PC-9 (cell line): ENCODE measurements around the gene SNAPC3. TPM values are rescaled to one million over a fixed set of nuclear protein-coding genes. Genes with fewer than 3 reads are reported as not detected.

Experiments
- BruUV-seq: library from RNA; stranded (reverse); fragments of 400-500 nt; replicated peaks from 2 replicates; lab custom pipeline; 2021; lab: Mats Ljungman, UMichigan
- CTCF ChIA-PET: fragments of 300-600 bp; sonication (Branson Sonifier 250); formaldehyde crosslinking; loops from one replicate; lab custom pipeline; 2022; ENCODE audit warnings: antibody characterized with exemption; lab: Charles Lee
- POLR2A ChIA-PET: fragments of 300-600 bp; sonication (Branson Sonifier 250); formaldehyde crosslinking; loops from one replicate; lab custom pipeline; 2022; ENCODE audit warnings: antibody characterized with exemption; ENCODE audit not compliant: unreplicated experiment; lab: Charles Lee
- DNase-seq, 2 experiments: peaks; one replicate each; pipeline versions ENCODE4 v3.0.0 to v3.0.0-alpha.2; 2015 to 2022; ENCODE audit warnings: mixed read lengths in 1 of 2
- H2AFZ ChIP-seq: fragments of 200-600 bp; sonication (generic); 2 replicates; pipeline ENCODE4 v1.8.1; 2017; ENCODE audit warnings: antibody characterized with exemption
- H3F3A ChIP-seq: fragments of 200-600 bp; sonication (generic); 2 replicates; pipeline ENCODE4 v1.8.1; 2017; ENCODE audit warnings: antibody characterized with exemption, mild to moderate bottlenecking, low read depth; ENCODE audit not compliant: insufficient read depth
- H3K27ac ChIP-seq: fragments of 200-600 bp; sonication (generic); 2 replicates; pipeline ENCODE4 v1.6.1; 2016; ENCODE audit warnings: mixed run types
- H3K27me3 ChIP-seq: fragments of 200-600 bp; sonication (generic); 2 replicates; pipeline ENCODE4 v1.6.1; 2016; ENCODE audit warnings: low read depth, mixed run types; ENCODE audit not compliant: insufficient read depth
- H3K36me3 ChIP-seq: fragments of 200-600 bp; sonication (generic); 2 replicates; pipeline ENCODE4 v1.6.1; 2016; ENCODE audit warnings: low read depth, mixed run types
- H3K4me1 ChIP-seq: fragments of 200-600 bp; sonication (generic); replicated peaks from 2 replicates; pipeline ENCODE4 v1.6.1; 2016; ENCODE audit warnings: mixed run types; ENCODE audit not compliant: insufficient read depth
- H3K4me2 ChIP-seq: fragments of 200-600 bp; sonication (generic); 2 replicates; pipeline ENCODE4 v1.6.1; 2017; ENCODE audit warnings: mixed run types
- H3K4me3 ChIP-seq: fragments of 200-600 bp; sonication (generic); 2 replicates; pipeline ENCODE4 v1.6.1; 2016; ENCODE audit warnings: mixed run types
- H3K79me2 ChIP-seq: fragments of 200-600 bp; sonication (generic); 2 replicates; pipeline ENCODE4 v1.6.1; 2017; ENCODE audit warnings: low read depth, mixed run types
- H3K9me2 ChIP-seq: fragments of 200-600 bp; sonication (generic); 2 replicates; pipeline ENCODE4 v1.8.1; 2017; ENCODE audit warnings: mild to moderate bottlenecking; ENCODE audit not compliant: insufficient read depth
- H3K9me3 ChIP-seq: fragments of 200-600 bp; sonication (generic); 2 replicates; pipeline ENCODE4 v1.8.1; 2016; ENCODE audit warnings: low read depth; ENCODE audit not compliant: insufficient read depth
- H4K20me1 ChIP-seq: fragments of 200-600 bp; sonication (generic); 2 replicates; pipeline ENCODE4 v1.8.1; 2017; ENCODE audit not compliant: insufficient read depth
- CTCF ChIP-seq: fragments of 200-600 bp; sonication (generic); conservative IDR thresholded peaks from 2 replicates; pipeline ENCODE4 v1.6.1; 2017; ENCODE audit warnings: mixed run types, antibody characterized with exemption, mild to moderate bottlenecking, moderate library complexity
- EZH2 ChIP-seq: fragments of 200-600 bp; sonication (generic); IDR thresholded peaks from 2 replicates; pipeline ENCODE4 v1.8.0; 2017; ENCODE audit warnings: antibody characterized with exemption, low read depth
- intact Hi-C: fragments of 100-400 bp; cut with micrococcal nuclease; formaldehyde crosslinking; loops from one replicate; pipeline ENCODE4 v1.10.0; 2022; ENCODE audit not compliant: unreplicated experiment
- total RNA-seq: library from RNA; stranded (reverse); gene quantifications from 2 replicates; pipeline ENCODE4 v1.2.3, GENCODE V29; 2021

Gene SNAPC3
- total RNA-seq, 1 experiment from 2014 or later: 11.3 TPM

DNA sequence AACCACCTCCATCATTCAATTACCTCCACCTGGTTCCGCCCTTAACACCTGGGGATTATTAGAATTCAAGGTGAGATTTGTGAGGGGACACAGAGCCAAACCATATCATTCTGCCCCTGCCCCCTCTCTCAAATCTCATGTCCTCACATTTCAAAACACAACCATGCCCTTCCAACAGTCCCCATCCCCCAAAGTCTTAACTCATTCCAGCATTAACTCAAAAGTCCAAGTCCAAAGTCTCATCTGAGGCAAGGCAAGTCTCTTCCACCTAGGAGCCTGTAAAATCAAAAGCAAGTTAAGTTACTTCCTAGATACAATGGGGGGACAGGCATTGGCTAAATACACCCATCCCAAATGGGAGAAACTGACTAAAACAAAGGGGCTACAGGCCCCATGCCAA, 69.3 kb downstream of the SNAPC3 start:
- POLR2A ChIA-PET: no interaction called here
- no peak for DNase-seq
- H2AFZ ChIP-seq: no peak overlapping the region
- H3K9me2 ChIP-seq: no peaks in the 10 kb centered on the region
- H3K36me3 ChIP-seq: no peaks in the 10 kb centered on the region
- no peaks in the 10 kb centered on the region for H4K20me1 ChIP-seq
- no TSS peak for BruUV-seq
- CTCF ChIA-PET: no interaction called here
- no peaks in the 10 kb centered on the region for H3K9me3 ChIP-seq
- intact Hi-C loops: no loop called here
- TF ChIP-seq EZH2: no peak
- TF ChIP-seq CTCF: no peak
- no peaks in the 10 kb centered on the region for H3K4me1 ChIP-seq
- no peak overlapping the region for H3K4me2 ChIP-seq
- H3K79me2 ChIP-seq: 0 out of 2 replicates have a peak, but pooled peaks cover 3% of the 10 kb centered on the region
- no peak overlapping the region for H3K4me3 ChIP-seq
- no peaks in the 10 kb centered on the region for H3F3A ChIP-seq
- H3K27ac ChIP-seq: no peak overlapping the region
- H3K27me3 ChIP-seq: no peaks in the 10 kb centered on the region

DNA sequence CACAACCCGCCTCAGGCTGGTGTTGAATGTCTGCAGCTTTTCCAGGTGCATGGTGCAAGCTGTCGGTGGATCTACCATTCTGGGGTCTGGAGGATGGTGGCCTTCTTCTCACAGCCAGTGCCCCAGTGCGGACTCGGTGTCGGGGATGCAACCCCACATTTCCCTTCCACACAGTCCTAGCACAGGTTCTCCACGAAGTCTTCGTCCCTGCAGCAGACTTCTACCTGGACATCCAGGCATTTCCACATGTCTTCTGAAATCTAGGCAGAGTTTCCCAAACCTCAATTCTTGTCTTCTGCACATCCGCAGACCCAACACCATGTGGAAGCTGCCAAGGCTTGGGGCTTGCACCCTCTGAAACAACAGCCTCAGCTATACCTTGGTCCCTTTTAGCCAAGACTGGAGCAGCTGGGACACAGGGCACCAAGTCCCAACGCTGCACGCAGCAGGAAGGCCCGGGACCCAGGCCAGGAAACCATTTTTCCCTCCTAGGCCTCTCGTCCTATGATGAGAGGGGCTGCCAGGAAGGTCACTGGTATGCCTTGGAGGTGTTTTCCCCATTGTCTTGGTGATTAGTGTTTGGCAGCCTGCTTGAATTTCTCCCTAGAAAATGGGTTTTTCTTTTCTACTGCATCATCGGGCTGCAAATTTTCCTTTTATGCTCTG, 69.9 kb downstream of the SNAPC3 start:
- no peak overlapping the region for H3K27ac ChIP-seq
- H3K9me3 ChIP-seq: no peaks in the 10 kb centered on the region
- no peaks in the 10 kb centered on the region for H3F3A ChIP-seq
- H3K4me3 ChIP-seq: no peak overlapping the region
- CTCF ChIA-PET: no interaction called here
- POLR2A ChIA-PET: no interaction called here
- no peak for TF ChIP-seq CTCF
- TF ChIP-seq EZH2: no peak
- H3K27me3 ChIP-seq: no peaks in the 10 kb centered on the region
- no peaks in the 10 kb centered on the region for H3K4me1 ChIP-seq
- H3K36me3 ChIP-seq: no peaks in the 10 kb centered on the region
- no TSS peak for BruUV-seq
- DNase-seq: no peak
- H3K9me2 ChIP-seq: no peaks in the 10 kb centered on the region
- H3K79me2 ChIP-seq: 0 out of 2 replicates have a peak, but pooled peaks cover 3% of the 10 kb centered on the region
- no peak overlapping the region for H3K4me2 ChIP-seq
- no peaks in the 10 kb centered on the region for H4K20me1 ChIP-seq
- H2AFZ ChIP-seq: no peak overlapping the region
- intact Hi-C loops: no loop called here

GRCh38 chr9:15498246-15498995, 75.7 kb downstream of the SNAPC3 start:
- intact Hi-C loops: no loop called here
- Histone ChIP-seq H4K20me1 (no peaks in the 10 kb centered on the region; the same call in 1 of the 2 replicates), H3K4me1 (no peaks in the 10 kb centered on the region), H3K4me3 (no peak overlapping the region), H3K27ac (no peak overlapping the region), H3K9me3 (no peaks in the 10 kb centered on the region), H2AFZ (no peak overlapping the region), H3K4me2 (no peak overlapping the region), H3K9me2 (no peaks in the 10 kb centered on the region), H3F3A (no peaks in the 10 kb centered on the region), H3K27me3 (no peaks in the 10 kb centered on the region), H3K36me3 (no peaks in the 10 kb centered on the region), H3K79me2 (peaks cover 4% of the 10 kb centered on the region; the same call in 1 of the 2 replicates)
- POLR2A ChIA-PET: no interaction called here
- TF ChIP-seq EZH2: no peak
- no peak for TF ChIP-seq CTCF
- DNase-seq: no peak
- CTCF ChIA-PET: no interaction called here
- no TSS peak for BruUV-seq
